Measurements from ENCODE around the gene TMEM130. TPM values are rescaled to one million over a fixed set of nuclear protein-coding genes. Genes with fewer than 3 reads are reported as not detected.

The TMEM130 gene
- total and polyA plus RNA-seq, 9 of the 15 experiments (the other 6 are each of a cell fraction or from before 2014, with no cell fraction given), result 0.07 TPM; not detected in 8

DNA sequence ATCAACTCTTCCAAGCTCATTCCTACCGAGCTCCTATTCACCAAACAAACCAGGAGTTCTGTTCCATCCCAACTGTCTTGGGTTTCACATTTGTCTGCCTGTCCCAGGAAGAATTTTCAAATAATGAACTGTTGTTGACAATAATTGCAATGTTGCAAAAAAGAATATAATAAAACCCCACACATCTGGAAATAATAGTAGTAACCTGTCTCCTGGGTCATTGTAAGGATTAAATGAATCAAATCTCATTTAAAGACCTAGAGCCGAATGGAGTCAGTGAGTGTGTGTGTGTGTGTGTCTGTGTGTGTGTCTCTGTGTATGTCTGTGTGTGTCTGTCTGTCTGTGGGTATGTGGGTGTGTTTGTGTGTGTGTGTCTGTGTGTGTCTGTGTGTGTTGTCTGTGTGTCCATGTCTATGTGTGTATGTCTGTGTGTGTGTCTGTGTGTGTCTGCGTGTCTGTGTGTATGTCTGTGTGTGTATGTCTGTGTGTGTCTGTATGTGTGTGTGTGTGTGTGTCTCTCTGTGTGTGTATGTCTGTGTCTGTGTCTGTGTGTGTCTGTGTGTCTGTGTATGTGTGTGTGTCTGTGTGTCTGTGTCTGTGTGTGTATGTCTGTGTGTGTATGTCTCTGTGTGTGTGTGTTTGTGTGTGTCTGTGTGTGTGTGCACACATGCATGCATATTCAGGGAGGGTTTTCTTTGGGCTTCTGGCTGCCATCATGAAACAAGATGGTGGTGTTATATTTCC is 52.7 kb downstream of the TMEM130 start (continued):
- TF ChIP-seq CEBPG (CRISPR knock-in tag; IDR thresholded peaks at IDR 0.05) (no peak), CEBPG (tag; conservative IDR thresholded peaks at IDR 0.05 in 1 of 2, IDR thresholded peaks at IDR 0.05 in 1 of 2) (no peak)

DNA sequence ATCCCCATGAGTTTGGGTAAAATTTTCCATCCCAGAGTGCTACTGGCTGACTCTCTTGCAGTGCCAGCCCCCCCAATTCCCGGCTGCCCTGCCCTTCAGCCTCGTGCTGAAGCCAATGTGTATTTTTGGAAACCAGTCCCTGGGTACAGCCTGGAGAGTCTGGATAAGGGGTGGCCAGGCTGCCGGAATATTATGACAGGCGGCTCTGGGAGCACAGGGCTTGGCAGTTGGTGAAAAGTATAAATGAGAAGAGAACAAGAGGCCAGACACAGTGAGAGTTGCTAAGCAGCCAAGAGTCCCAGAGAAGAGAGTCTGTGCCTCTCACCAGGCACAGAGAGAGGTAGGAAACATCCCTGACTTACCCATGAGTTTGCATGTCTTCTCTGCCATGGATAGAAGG is 53.6 kb downstream of the TMEM130 start:
- H3K4me2 ChIP-seq (ENCODE audit: insufficient read depth, low read length), result no peak overlapping the region
- intact Hi-C loops (cut with micrococcal nuclease) (no loop called here), in situ Hi-C loops (cut with MboI) (no loop called here)
- CTCF ChIA-PET (ENCODE audit: low intra/inter-chr PET ratio), result interaction anchor here (0.5 kb wide), 1 partner anchor 997 kb away, joined by 5 read pairs; no protein-coding TSS in a partner anchor
- peaks cover 4 to 15% of the 10 kb centered on the region in 2 experiments; a peak in 4 of 5 replicates for H3K4me1 ChIP-seq (replicated peaks in 1 of 2; ENCODE audit: control insufficient read depth in 2 of 2, insufficient read depth in 2 of 2, low read length in 2 of 2)
- FAIRE-seq (no peak), ATAC-seq (no peak), DNase-seq (ENCODE audit: extremely low read depth in 1 of 4, low spot score in 3 of 4) (no peak)
- no TSS peak for BruUV-seq (replicated peaks)
- H3K27ac ChIP-seq (ENCODE audit: extremely low read depth, low read depth, low read length), result no peak overlapping the region
- H3K79me2 ChIP-seq (ENCODE audit: control insufficient read depth, insufficient read depth, low read length), result no peaks in the 10 kb centered on the region
- no peaks in the 10 kb centered on the region for H3K36me3 ChIP-seq (ENCODE audit: control insufficient read depth, insufficient read depth, low read length)
- no peaks in the 10 kb centered on the region for H4K20me1 ChIP-seq (replicated peaks; ENCODE audit: control insufficient read depth, insufficient read depth, low read length)
- peaks cover 1% of the 10 kb centered on the region; the same call in 1 of the 2 replicates for H3K9me3 ChIP-seq (replicated peaks; ENCODE audit: control insufficient read depth, insufficient read depth, low read depth, low read length)
- H3K4me3 ChIP-seq, result no peak overlapping the region
- POLR2A ChIA-PET, result no interaction called here
- TF ChIP-seq ZNF134 (CRISPR knock-in tag; conservative IDR thresholded peaks at IDR 0.05) (no peak), NR2C2 (CRISPR knock-in tag; IDR thresholded peaks at IDR 0.05) (no peak), NR2C2 (tag; IDR thresholded peaks at IDR 0.05) (no peak), BDP1 (IDR thresholded peaks at IDR 0.05; ENCODE audit: insufficient read depth, insufficient read length) (no peak), ZNF133 (CRISPR knock-in tag; IDR thresholded peaks at IDR 0.05) (no peak)
- TF ChIP-seq, protein P1, sequence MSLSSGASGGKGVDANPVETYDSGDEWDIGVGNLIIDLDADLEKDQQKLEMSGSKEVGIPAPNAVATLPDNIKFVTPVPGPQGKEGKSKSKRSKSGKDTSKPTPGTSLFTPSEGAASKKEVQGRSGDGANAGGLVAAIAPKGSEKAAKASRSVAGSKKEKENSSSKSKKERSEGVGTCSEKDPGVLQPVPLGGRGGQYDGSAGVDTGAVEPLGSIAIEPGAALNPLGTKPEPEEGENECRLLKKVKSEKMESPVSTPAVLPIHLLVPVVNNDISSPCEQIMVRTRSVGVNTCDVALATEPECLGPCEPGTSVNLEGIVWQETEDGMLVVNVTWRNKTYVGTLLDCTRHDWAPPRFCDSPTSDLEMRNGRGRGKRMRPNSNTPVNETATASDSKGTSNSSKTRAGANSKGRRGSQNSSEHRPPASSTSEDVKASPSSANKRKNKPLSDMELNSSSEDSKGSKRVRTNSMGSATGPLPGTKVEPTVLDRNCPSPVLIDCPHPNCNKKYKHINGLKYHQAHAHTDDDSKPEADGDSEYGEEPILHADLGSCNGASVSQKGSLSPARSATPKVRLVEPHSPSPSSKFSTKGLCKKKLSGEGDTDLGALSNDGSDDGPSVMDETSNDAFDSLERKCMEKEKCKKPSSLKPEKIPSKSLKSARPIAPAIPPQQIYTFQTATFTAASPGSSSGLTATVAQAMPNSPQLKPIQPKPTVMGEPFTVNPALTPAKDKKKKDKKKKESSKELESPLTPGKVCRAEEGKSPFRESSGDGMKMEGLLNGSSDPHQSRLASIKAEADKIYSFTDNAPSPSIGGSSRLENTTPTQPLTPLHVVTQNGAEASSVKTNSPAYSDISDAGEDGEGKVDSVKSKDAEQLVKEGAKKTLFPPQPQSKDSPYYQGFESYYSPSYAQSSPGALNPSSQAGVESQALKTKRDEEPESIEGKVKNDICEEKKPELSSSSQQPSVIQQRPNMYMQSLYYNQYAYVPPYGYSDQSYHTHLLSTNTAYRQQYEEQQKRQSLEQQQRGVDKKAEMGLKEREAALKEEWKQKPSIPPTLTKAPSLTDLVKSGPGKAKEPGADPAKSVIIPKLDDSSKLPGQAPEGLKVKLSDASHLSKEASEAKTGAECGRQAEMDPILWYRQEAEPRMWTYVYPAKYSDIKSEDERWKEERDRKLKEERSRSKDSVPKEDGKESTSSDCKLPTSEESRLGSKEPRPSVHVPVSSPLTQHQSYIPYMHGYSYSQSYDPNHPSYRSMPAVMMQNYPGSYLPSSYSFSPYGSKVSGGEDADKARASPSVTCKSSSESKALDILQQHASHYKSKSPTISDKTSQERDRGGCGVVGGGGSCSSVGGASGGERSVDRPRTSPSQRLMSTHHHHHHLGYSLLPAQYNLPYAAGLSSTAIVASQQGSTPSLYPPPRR (CRISPR knock-in tag; IDR thresholded peaks at IDR 0.05; ENCODE audit: borderline replicate concordance), result no peak
- H3K9me1 ChIP-seq (ENCODE audit: control insufficient read depth, insufficient read depth, low read length), result no peaks in the 10 kb centered on the region
- peaks cover 2 to 18% of the 10 kb centered on the region in 2 experiments; a peak in 2 of 5 replicates for H3K27me3 ChIP-seq (ENCODE audit: control insufficient read depth in 2 of 2, insufficient read depth in 2 of 2, low read length in 2 of 2)
- no peak overlapping the region for H2AFZ ChIP-seq (ENCODE audit: low read depth, low read length)
- H3K9ac ChIP-seq (ENCODE audit: insufficient read depth in 1 of 2, low read depth in 2 of 2, low read length in 2 of 2), result no peak overlapping the region
- WGBS (ENCODE audit: insufficient coverage, low coverage, missing lambda C conversion rate), result 2% methylated on average over 4 of the region's 4 CpGs

All from K562 (cell line).